GM18520 (cell line): ENCODE data around the gene OR2F2.

ENCODE experiments used
- ATAC-seq: cut with Tn5 transposase; IDR thresholded peaks from one replicate; pipeline ENCODE4 v1.9.1; 2021; ENCODE audit not compliant: unreplicated experiment

OR2F2 gene

GRCh38 chr7:143975617-143976016 is 40.6 kb downstream of the OR2F2 start:
- ATAC-seq, result no peak

- no peak for ATAC-seq
These were observed 43.6 kb downstream of the OR2F2 start for GRCh38 chr7:143978585-143978984.

GRCh38 chr7:143979359-143979758 is 44.3 kb downstream of the OR2F2 start:
- no peak for ATAC-seq

- no peak for ATAC-seq
These were observed 45.0 kb downstream of the OR2F2 start for GRCh38 chr7:143979998-143980397.

GRCh38 chr7:143980746-143981510 is 45.9 kb downstream of the OR2F2 start:
- no peak for ATAC-seq

- ATAC-seq, result no peak
These were observed 48.9 kb downstream of the OR2F2 start for GRCh38 chr7:143983960-143984359.
